Transverse colon (tissue), 4 donors: ENCODE data around the gene EGF. TPM values are rescaled to one million over a fixed set of nuclear protein-coding genes. Genes with fewer than 3 reads are reported as not detected.
A peak's percentile ranks its signal among the peaks of the same experiment; 100 is the strongest.

Experiments used
- DNase-seq: peaks from one replicate; pipeline ENCODE4 v3.0.0-alpha.2; 2019
- H3K27ac ChIP-seq, 4 donors: fragments of 200-600 bp; sonication (generic); 2 replicates each; pipeline ENCODE4 v1.5.1; 2016 to 2018; ENCODE audit warnings: inconsistent platforms in 4 of 4
- H3K27me3 ChIP-seq: fragments of 200-600 bp; sonication (generic); 2 replicates; pipeline ENCODE4 v1.5.1; 2017; ENCODE audit warnings: inconsistent platforms
- H3K36me3 ChIP-seq, 4 donors: fragments of 200-600 bp; sonication (generic); 2 replicates each; pipeline ENCODE4 v1.5.1; 2017 to 2019; ENCODE audit warnings: inconsistent platforms in 4 of 4
- H3K4me1 ChIP-seq, 4 donors: fragments of 200-600 bp; sonication (generic); 2 replicates each; pipeline ENCODE4 v1.5.1; 2017 to 2020; ENCODE audit warnings: inconsistent platforms in 4 of 4
- H3K4me3 ChIP-seq, 4 donors: fragments of 200-600 bp; sonication (generic); 1 replicate in 1 of 4; 2 replicates in 3 of 4; pipeline versions ENCODE4 v1.5.1 to v1.6.1; 2017 to 2019; ENCODE audit warnings: inconsistent platforms in 4 of 4
- H3K9me3 ChIP-seq, 2 donors: fragments of 200-600 bp; sonication (generic); 2 replicates each; pipeline ENCODE4 v1.5.1; 2017 to 2019; ENCODE audit warnings: inconsistent platforms in 2 of 2
- CTCF ChIP-seq, 5 experiments: fragments of 200-600 bp in 3 of 5; fragments of 450-650 bp in 2 of 5; sonication (generic) in 3 of 5; IDR thresholded peaks; 1 replicate in 2 of 5; 2 replicates in 3 of 5; pipeline ENCODE4 v1.5.1; 2016 to 2017; ENCODE audit warnings: antibody characterized with exemption in 5 of 5, inconsistent platforms in 3 of 5, mild to moderate bottlenecking in 2 of 5, moderate library complexity in 1 of 5
- EP300 ChIP-seq: sonication (generic); formaldehyde crosslinking; IDR thresholded peaks from one replicate; pipeline ENCODE4 v1.6.1; 2017; ENCODE audit warnings: antibody characterized with exemption, low read depth
- POLR2A ChIP-seq: fragments of 450-650 bp; IDR thresholded peaks from one replicate; pipeline ENCODE4 v1.6.1; 2016; ENCODE audit warnings: antibody characterized with exemption, mild to moderate bottlenecking, moderate library complexity
- POLR2AphosphoS5 ChIP-seq, 3 donors: sonication (generic); formaldehyde crosslinking; IDR thresholded peaks; one replicate each; pipeline ENCODE4 v1.6.1; 2016; ENCODE audit warnings: antibody characterized with exemption in 3 of 3
- WGBS, 2 donors: methylation state at CpG; one replicate each; pipeline ENCODE4 v1.1.5; 2018; ENCODE audit warnings: low coverage in 1 of 2; 5-methylcytosine and 5-hydroxymethylcytosine counted together
- in situ Hi-C, 4 donors: fragments of 200-750 bp; cut with MboI; loops; one replicate each; pipeline versions ENCODE4 v1.15.0 to v1.15.1; 2017; ENCODE audit warnings: low sequenced_read_pairs in 3 of 4, low pct_ligation_motif_present in 1 of 4, low pct_unique_long_range_greater_than_20kb in 1 of 4
- intact Hi-C: fragments of 100-400 bp; cut with DNase I; formaldehyde crosslinking; loops from one replicate; pipeline ENCODE4 v1.15.1; 2023; ENCODE audit warnings: low total_unique reads
- total RNA-seq, 4 donors: library from RNA; depleted of rRNA; stranded (reverse); fragments of >200 nt; gene quantifications; one replicate each; pipeline ENCODE4 v1.1.0, GENCODE V29; 2016

The EGF gene
- total RNA-seq, 4 donors from 2014 or later: 0.79 to 3.1 (median 1.1) TPM

GRCh38 chr4:110005461-110006056 lies 92.9 kb downstream of the EGF start:
- no peak for DNase-seq
- 0 to 4% methylated on average over 1 of the region's 1 CpG for WGBS, 2 donors
- Histone ChIP-seq H3K27ac (no peak overlapping the region), H3K9me3 (no peaks in the 10 kb centered on the region), H3K27me3 (no peaks in the 10 kb centered on the region), H3K36me3 (no peaks in the 10 kb centered on the region), H3K4me3 (no peak overlapping the region), H3K4me1 (no peaks in the 10 kb centered on the region)
- TF ChIP-seq POLR2AphosphoS5 (IDR thresholded peaks at IDR 0.05) (no peak), EP300 (no peak), POLR2A (no peak), CTCF (IDR thresholded peaks at IDR 0.05) (peak; percentile 54 to 67 (median 61))
- in situ Hi-C loops: loop anchor here in 3 of 4 donors (5.0 to 25.0 kb wide), 4 partner anchors 307 to 512 kb away; no protein-coding TSS in a partner anchor
- intact Hi-C loops: no loop called here

GRCh38 chr4:110007217-110007616 lies 94.5 kb downstream of the EGF start:
- 85 to 95% methylated on average over 3 of the region's 3 CpGs for WGBS, 2 donors
- Histone ChIP-seq H3K27ac (no peak overlapping the region), H3K4me1 (no peaks in the 10 kb centered on the region), H3K4me3 (no peak overlapping the region), H3K36me3 (no peaks in the 10 kb centered on the region), H3K27me3 (no peaks in the 10 kb centered on the region), H3K9me3 (no peaks in the 10 kb centered on the region)
- intact Hi-C loops: no loop called here
- no peak for DNase-seq
- no peak for TF ChIP-seq POLR2A
- TF ChIP-seq EP300: no peak
- in situ Hi-C loops: loop anchor here in 3 of 4 donors (5.0 to 25.0 kb wide), 4 partner anchors 305 to 510 kb away; no protein-coding TSS in a partner anchor

GRCh38 chr4:110008540-110008939 lies 95.9 kb downstream of the EGF start:
- no peaks in the 10 kb centered on the region for H3K27me3 ChIP-seq
- H3K36me3 ChIP-seq: no peaks in the 10 kb centered on the region
- TF ChIP-seq POLR2A (no peak), POLR2AphosphoS5 (IDR thresholded peaks at IDR 0.05) (no peak), EP300 (no peak), CTCF (IDR thresholded peaks at IDR 0.05) (no peak)
- intact Hi-C loops (no loop called here), in situ Hi-C loops (loop anchor here in 3 of 4 donors (5.0 to 25.0 kb wide), 4 partner anchors 304 to 509 kb away; no protein-coding TSS in a partner anchor)
- no peak overlapping the region for H3K4me3 ChIP-seq
- 50 to 88% methylated on average over 1 to 2 of the region's 2 CpGs for WGBS, 2 donors
- H3K4me1 ChIP-seq: no peaks in the 10 kb centered on the region
- no peaks in the 10 kb centered on the region for H3K9me3 ChIP-seq
- DNase-seq: no peak
- no peak overlapping the region for H3K27ac ChIP-seq

- intact Hi-C loops: no loop called here
- TF ChIP-seq CTCF (IDR thresholded peaks at IDR 0.05) (no peak), POLR2AphosphoS5 (IDR thresholded peaks at IDR 0.05) (no peak), EP300 (no peak), POLR2A (no peak)
- DNase-seq: no peak
Observed at GRCh38 chr4:110009550-110009949, 96.9 kb downstream of the EGF start.

More at GRCh38 chr4:110009550-110009949, 96.9 kb downstream of the EGF start:
- no peak overlapping the region for H3K27ac ChIP-seq
- H3K27me3 ChIP-seq: no peaks in the 10 kb centered on the region
- no peaks in the 10 kb centered on the region for H3K36me3 ChIP-seq
- in situ Hi-C loops: loop anchor here in 3 of 4 donors (5.0 to 25.0 kb wide), 4 partner anchors 303 to 508 kb away; no protein-coding TSS in a partner anchor
- no peaks in the 10 kb centered on the region for H3K4me1 ChIP-seq
- no peak overlapping the region for H3K4me3 ChIP-seq
- H3K9me3 ChIP-seq: no peaks in the 10 kb centered on the region
- WGBS, 2 donors: 80 to 93% methylated on average over 2 of the region's 2 CpGs
